ENCODE measurements around the gene SLC25A51.

SLC25A51 gene

DNA sequence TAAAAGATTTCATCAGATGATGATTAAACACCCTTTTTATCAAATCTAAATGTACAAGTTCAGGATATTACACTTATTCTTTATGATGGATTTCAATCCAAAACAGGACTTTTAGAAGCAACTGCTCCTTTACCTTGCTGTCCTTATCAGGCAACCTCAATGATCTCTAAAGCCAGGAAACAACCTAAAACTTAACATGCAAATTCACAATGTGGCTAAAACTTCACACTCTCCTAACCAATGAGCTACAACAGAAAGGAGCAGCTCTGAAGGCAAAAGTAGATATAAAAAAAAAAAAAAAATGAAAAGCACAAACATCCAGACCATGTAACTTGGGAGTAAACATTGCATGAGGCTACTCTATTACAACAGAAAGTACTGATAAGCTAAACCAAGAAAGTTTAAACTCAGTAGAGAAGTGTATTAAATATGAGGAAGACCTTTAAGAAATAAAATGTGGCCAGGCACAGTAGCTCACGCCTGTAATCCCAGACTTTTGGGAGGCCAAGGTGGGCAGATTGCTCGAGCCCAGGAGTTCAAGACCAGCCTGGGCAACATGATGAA, 22.9 kb downstream of the SLC25A51 start:
- Histone ChIP-seq H3K36me3 (ENCODE audit: insufficient read depth, insufficient read length, low read length) (peaks cover 28% of the 10 kb centered on the region), H3K27me3 (ENCODE audit: insufficient read depth, insufficient read length) (no peaks in the 10 kb centered on the region)
- TF ChIP-seq YY1 (IDR thresholded peaks at IDR 0.05; ENCODE audit: insufficient read depth, insufficient read length) (no peak), ZNF274 (IDR thresholded peaks at IDR 0.05; ENCODE audit: low read depth, low read length) (no peak)

GRCh38 chr9:37876376-37876775, 27.6 kb downstream of the SLC25A51 start:
- peaks cover 19% of the 10 kb centered on the region for H3K9me3 ChIP-seq (ENCODE audit: insufficient read depth, low read length)
- H3K9ac ChIP-seq (ENCODE audit: insufficient read length, low read depth) = no peak overlapping the region
- TF ChIP-seq SUZ12 (IDR thresholded peaks at IDR 0.05; ENCODE audit: extremely low read depth, insufficient read depth, insufficient read length) (no peak), ZNF274 (IDR thresholded peaks at IDR 0.05; ENCODE audit: low read depth, low read length) (no peak), YY1 (IDR thresholded peaks at IDR 0.05; ENCODE audit: insufficient read depth, insufficient read length) (no peak)

More for the DNA sequence above, 22.9 kb downstream of the SLC25A51 start:
- no peak overlapping the region for H3K4me3 ChIP-seq (ENCODE audit: insufficient read length, low read depth)
- peaks cover 19% of the 10 kb centered on the region for H3K9me3 ChIP-seq (ENCODE audit: insufficient read depth, low read length)
- H3K9ac ChIP-seq (ENCODE audit: insufficient read length, low read depth) = no peak overlapping the region
- DNase-seq (ENCODE audit: low read depth, low spot score) = no peak
- H3K4me1 ChIP-seq (ENCODE audit: insufficient read depth, insufficient read length) = no peaks in the 10 kb centered on the region

DNA sequence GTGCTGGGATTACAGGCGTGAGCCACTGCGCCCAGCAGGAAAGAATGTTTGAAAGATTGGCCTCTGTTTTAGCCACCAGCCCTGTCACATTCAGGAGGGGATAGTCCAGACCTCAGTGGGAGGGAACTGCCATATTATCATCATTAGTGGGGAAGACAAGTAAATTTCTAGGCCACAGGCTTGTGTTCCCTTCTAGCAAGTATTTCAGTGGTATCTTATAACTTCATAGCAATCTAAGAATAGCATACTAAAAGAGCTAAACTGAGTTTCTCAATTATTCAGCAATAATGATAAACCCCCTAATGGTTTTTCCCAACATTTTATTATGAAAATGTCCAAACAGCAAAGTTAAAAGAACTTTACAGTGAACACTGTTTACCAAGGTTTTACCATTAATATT, 30.0 kb downstream of the SLC25A51 start:
- H3K4me3 ChIP-seq (ENCODE audit: insufficient read length, low read depth) = no peak overlapping the region
- TF ChIP-seq YY1 (IDR thresholded peaks at IDR 0.05; ENCODE audit: insufficient read depth, insufficient read length) (no peak), ZNF274 (IDR thresholded peaks at IDR 0.05; ENCODE audit: low read depth, low read length) (no peak), SUZ12 (IDR thresholded peaks at IDR 0.05; ENCODE audit: extremely low read depth, insufficient read depth, insufficient read length) (no peak)
- no peak for DNase-seq (ENCODE audit: low read depth, low spot score)
- no peak overlapping the region for H3K9ac ChIP-seq (ENCODE audit: insufficient read length, low read depth)
- no peaks in the 10 kb centered on the region for H3K4me1 ChIP-seq (ENCODE audit: insufficient read depth, insufficient read length)
- H3K27me3 ChIP-seq (ENCODE audit: insufficient read depth, insufficient read length) = no peaks in the 10 kb centered on the region
- H3K9me3 ChIP-seq (ENCODE audit: insufficient read depth, low read length) = peaks cover 19% of the 10 kb centered on the region
- peaks cover 6% of the 10 kb centered on the region for H3K36me3 ChIP-seq (ENCODE audit: insufficient read depth, insufficient read length, low read length)

More at GRCh38 chr9:37876376-37876775, 27.6 kb downstream of the SLC25A51 start:
- H3K36me3 ChIP-seq (ENCODE audit: insufficient read depth, insufficient read length, low read length) = peaks cover 17% of the 10 kb centered on the region
- H3K27me3 ChIP-seq (ENCODE audit: insufficient read depth, insufficient read length) = no peaks in the 10 kb centered on the region
- H3K4me1 ChIP-seq (ENCODE audit: insufficient read depth, insufficient read length) = no peaks in the 10 kb centered on the region
- no peak for DNase-seq (ENCODE audit: low read depth, low spot score)
- H3K4me3 ChIP-seq (ENCODE audit: insufficient read length, low read depth) = no peak overlapping the region

DNA sequence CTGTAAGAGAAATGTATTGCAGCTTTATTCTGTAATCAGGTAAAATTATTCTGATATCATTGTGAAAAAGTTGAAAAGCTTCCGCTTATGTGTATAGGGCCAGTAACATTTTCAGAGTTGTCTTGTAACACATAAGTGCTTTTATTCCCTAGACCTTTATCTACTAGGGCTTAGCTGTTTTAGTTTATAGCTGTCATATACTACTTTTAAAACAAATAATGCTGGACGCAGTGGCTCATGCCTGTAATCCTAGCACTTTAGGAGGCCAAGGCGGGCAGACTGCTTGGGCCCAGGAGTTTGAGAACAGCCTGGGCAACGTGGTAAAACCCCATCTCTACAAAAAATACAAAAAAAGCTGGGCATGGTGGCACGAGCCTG, 33.1 kb downstream of the SLC25A51 start:
- no peaks in the 10 kb centered on the region for H3K9me3 ChIP-seq (ENCODE audit: insufficient read depth, low read length)
- TF ChIP-seq SUZ12 (IDR thresholded peaks at IDR 0.05; ENCODE audit: extremely low read depth, insufficient read depth, insufficient read length) (no peak), YY1 (IDR thresholded peaks at IDR 0.05; ENCODE audit: insufficient read depth, insufficient read length) (no peak), ZNF274 (IDR thresholded peaks at IDR 0.05; ENCODE audit: low read depth, low read length) (no peak)
- H3K4me3 ChIP-seq (ENCODE audit: insufficient read length, low read depth) = no peak overlapping the region
- H3K4me1 ChIP-seq (ENCODE audit: insufficient read depth, insufficient read length) = no peaks in the 10 kb centered on the region
- no peaks in the 10 kb centered on the region for H3K27me3 ChIP-seq (ENCODE audit: insufficient read depth, insufficient read length)
- H3K9ac ChIP-seq (ENCODE audit: insufficient read length, low read depth) = no peak overlapping the region
- no peaks in the 10 kb centered on the region for H3K36me3 ChIP-seq (ENCODE audit: insufficient read depth, insufficient read length, low read length)
- no peak for DNase-seq (ENCODE audit: low read depth, low spot score)

DNA sequence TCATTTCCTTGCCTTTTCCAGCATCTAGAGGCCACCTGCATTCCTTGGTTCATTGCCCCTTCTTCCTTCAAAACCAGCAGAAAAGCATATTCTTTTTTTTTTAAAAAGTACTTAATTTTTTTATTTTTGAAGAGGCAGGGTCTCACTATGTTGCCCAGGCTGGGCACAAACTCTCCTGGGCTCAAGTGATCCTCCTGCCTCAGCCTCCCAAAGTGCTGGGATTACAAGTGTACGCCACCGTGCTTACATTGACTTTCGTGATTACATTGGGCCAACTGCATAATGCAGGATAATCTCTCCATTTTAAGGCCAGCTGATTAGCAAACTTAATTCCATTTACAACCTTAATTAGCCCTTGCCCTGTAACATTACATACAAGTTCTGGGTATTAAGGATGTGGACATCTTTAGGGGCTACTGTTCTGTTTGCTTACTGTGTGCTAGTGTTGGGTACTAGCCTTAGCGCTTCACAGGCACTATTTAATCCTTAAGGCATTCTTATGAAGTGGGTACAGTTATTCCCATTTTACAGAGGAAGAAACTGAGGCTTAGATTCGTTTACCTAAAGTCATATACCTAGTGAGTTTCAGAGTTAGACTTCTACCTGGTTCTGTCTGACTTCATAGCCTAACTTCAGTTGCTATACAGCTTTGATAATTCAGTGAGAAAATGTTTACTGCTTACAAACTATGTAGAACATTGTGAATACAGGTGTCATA, 33.7 kb downstream of the SLC25A51 start:
- Histone ChIP-seq H3K4me3 (ENCODE audit: insufficient read length, low read depth) (no peak overlapping the region), H3K9me3 (ENCODE audit: insufficient read depth, low read length) (no peaks in the 10 kb centered on the region), H3K36me3 (ENCODE audit: insufficient read depth, insufficient read length, low read length) (no peaks in the 10 kb centered on the region), H3K4me1 (ENCODE audit: insufficient read depth, insufficient read length) (no peaks in the 10 kb centered on the region), H3K27me3 (ENCODE audit: insufficient read depth, insufficient read length) (no peaks in the 10 kb centered on the region), H3K9ac (ENCODE audit: insufficient read length, low read depth) (no peak overlapping the region)
- DNase-seq (ENCODE audit: low read depth, low spot score) = no peak
- TF ChIP-seq YY1 (IDR thresholded peaks at IDR 0.05; ENCODE audit: insufficient read depth, insufficient read length) (no peak), ZNF274 (IDR thresholded peaks at IDR 0.05; ENCODE audit: low read depth, low read length) (no peak), SUZ12 (IDR thresholded peaks at IDR 0.05; ENCODE audit: extremely low read depth, insufficient read depth, insufficient read length) (no peak)

GRCh38 chr9:37862530-37862929, 41.4 kb downstream of the SLC25A51 start:
- Histone ChIP-seq H3K36me3 (ENCODE audit: insufficient read depth, insufficient read length, low read length) (peaks cover 35% of the 10 kb centered on the region), H3K4me3 (ENCODE audit: insufficient read length, low read depth) (no peak overlapping the region), H3K4me1 (ENCODE audit: insufficient read depth, insufficient read length) (no peaks in the 10 kb centered on the region), H3K27me3 (ENCODE audit: insufficient read depth, insufficient read length) (no peaks in the 10 kb centered on the region), H3K9me3 (ENCODE audit: insufficient read depth, low read length) (no peaks in the 10 kb centered on the region), H3K9ac (ENCODE audit: insufficient read length, low read depth) (no peak overlapping the region)
- TF ChIP-seq YY1 (IDR thresholded peaks at IDR 0.05; ENCODE audit: insufficient read depth, insufficient read length) (no peak), SUZ12 (IDR thresholded peaks at IDR 0.05; ENCODE audit: extremely low read depth, insufficient read depth, insufficient read length) (no peak), ZNF274 (IDR thresholded peaks at IDR 0.05; ENCODE audit: low read depth, low read length) (no peak)
- DNase-seq (ENCODE audit: low read depth, low spot score) = no peak

DNA sequence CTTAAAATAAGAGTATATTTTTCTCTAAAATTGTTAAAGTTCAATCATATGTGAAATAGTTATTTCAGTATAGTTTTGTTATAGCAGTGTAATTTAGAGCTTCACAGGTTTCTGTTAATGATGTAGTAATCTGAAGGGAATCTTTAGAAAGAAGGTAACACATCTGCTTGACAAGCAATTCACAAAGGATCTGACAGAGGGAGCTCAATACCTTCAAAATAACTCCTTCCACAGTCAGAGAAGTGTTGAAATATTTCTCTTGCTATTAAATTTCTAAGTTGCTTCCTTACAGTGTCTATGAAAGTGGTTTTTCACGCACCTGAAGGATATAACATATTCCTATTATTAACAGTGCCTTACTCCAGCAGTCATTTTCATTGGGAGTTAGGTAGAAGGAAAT, 44.9 kb downstream of the SLC25A51 start:
- H3K36me3 ChIP-seq (ENCODE audit: insufficient read depth, insufficient read length, low read length) = peaks cover 39% of the 10 kb centered on the region
- H3K4me3 ChIP-seq (ENCODE audit: insufficient read length, low read depth) = no peak overlapping the region
- H3K27me3 ChIP-seq (ENCODE audit: insufficient read depth, insufficient read length) = no peaks in the 10 kb centered on the region
- H3K9ac ChIP-seq (ENCODE audit: insufficient read length, low read depth) = no peak overlapping the region
- no peak for DNase-seq (ENCODE audit: low read depth, low spot score)
- TF ChIP-seq YY1 (IDR thresholded peaks at IDR 0.05; ENCODE audit: insufficient read depth, insufficient read length) (no peak), SUZ12 (IDR thresholded peaks at IDR 0.05; ENCODE audit: extremely low read depth, insufficient read depth, insufficient read length) (no peak), ZNF274 (IDR thresholded peaks at IDR 0.05; ENCODE audit: low read depth, low read length) (no peak)
- no peaks in the 10 kb centered on the region for H3K9me3 ChIP-seq (ENCODE audit: insufficient read depth, low read length)
- H3K4me1 ChIP-seq (ENCODE audit: insufficient read depth, insufficient read length) = no peaks in the 10 kb centered on the region

All from NT2/D1 (cell line).